Measurements from ENCODE around the gene ALAD. TPM values are rescaled to one million over a fixed set of nuclear protein-coding genes. Genes with fewer than 3 reads are reported as not detected.

Gene ALAD
- total RNA-seq, 1 experiment from 2014 or later = 7.8 TPM

Other genes with a start within 250 kb of the ALAD start
- 32.2 and 32.6 TPM in 2 replicates for gene FKBP15, start 180.0 kb downstream of the ALAD start, total RNA-seq (2022)
- gene SLC31A1, start 179.7 kb downstream of the ALAD start, total RNA-seq (2022) = 56.3 and 69.4 TPM in 2 replicates
- 51.6 and 64.8 TPM in 2 replicates for gene CDC26, start 125.7 kb downstream of the ALAD start, total RNA-seq (2022)
- 35.6 and 37.3 TPM in 2 replicates for gene PRPF4, start 125.6 kb downstream of the ALAD start, total RNA-seq (2022)
- not detected in 2 replicates for gene RNF183, start 97.9 kb downstream of the ALAD start, total RNA-seq (2022)
- gene WDR31, start 61.0 kb downstream of the ALAD start, total RNA-seq (2022) = 2.3 and 2.9 TPM in 2 replicates
- gene BSPRY, start 51.7 kb downstream of the ALAD start, total RNA-seq (2022) = 0.17 and 0.21 TPM in 2 replicates
- gene HDHD3, start 24.3 kb downstream of the ALAD start, total RNA-seq (2022) = 10.1 and 11.5 TPM in 2 replicates
- gene POLE3, start 9.4 kb upstream of the ALAD start, total RNA-seq (2022) = 51.8 and 54.0 TPM in 2 replicates
- gene C9orf43, start 9.5 kb upstream of the ALAD start, total RNA-seq (2022) = 0.84 and 1.1 TPM in 2 replicates
- gene RGS3, start 62.4 kb upstream of the ALAD start, total RNA-seq (2022) = 32.1 and 34.8 TPM in 2 replicates

Measured in MCF 10A (cell line).